H54 (cell line): ENCODE results near the gene ZC3H4.
"Not testable (repeated sequence)": the region's sequence is repeated elsewhere in the genome, so short reads cannot be mapped to it uniquely, and the experiment has no call there.

Source experiments
- DNase-seq: peaks from one replicate; pipeline ENCODE4 v3.0.0; 2011; ENCODE audit warnings: low spot score, mixed read lengths; ENCODE audit not compliant: insufficient read length
- FAIRE-seq: peaks from 3 replicates; lab custom pipeline; 2011; peaks lifted over from hg19 to GRCh38; lab: Jason Lieb, UNC
- POLR2A ChIP-seq: IDR thresholded peaks from 2 replicates; pipeline ENCODE4 v1.6.1; 2011; ENCODE audit warnings: low read depth, mild to moderate bottlenecking, low read length

ZC3H4 gene

GRCh38 chr19:47107953-47108746 is 5.4 kb downstream of the ZC3H4 start:
- TF ChIP-seq POLR2A, result no peak
- FAIRE-seq, result no peak
- DNase-seq, result no peak

- TF ChIP-seq POLR2A, result no peak
- DNase-seq (no peak), FAIRE-seq (no peak)
Measured at GRCh38 chr19:47107202-47107952, 6.2 kb downstream of the ZC3H4 start.

- no peak for TF ChIP-seq POLR2A
- FAIRE-seq, result no peak
- no peak for DNase-seq
Measured at GRCh38 chr19:47106821-47107201, 6.8 kb downstream of the ZC3H4 start.

DNA sequence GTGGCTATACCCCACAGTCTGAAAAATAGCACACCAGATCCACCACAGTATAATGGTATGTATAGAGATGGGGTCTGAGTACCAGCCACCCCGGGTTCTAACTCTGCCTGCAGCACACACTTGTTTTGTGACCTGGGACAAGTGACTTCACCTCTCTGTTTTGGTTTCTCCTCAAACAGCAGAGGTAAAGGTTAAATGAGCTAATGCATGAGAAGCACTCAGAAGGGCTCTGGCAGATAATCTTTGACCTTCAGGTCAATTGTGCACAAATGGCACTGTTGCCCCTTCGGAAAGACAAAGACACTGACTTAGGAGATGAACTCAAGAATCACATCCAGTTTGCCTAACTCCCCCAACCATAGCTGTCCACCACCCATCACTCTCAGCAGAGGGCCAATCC is 7.7 kb downstream of the ZC3H4 start:
- no peak for DNase-seq
- FAIRE-seq, result no peak
- TF ChIP-seq POLR2A, result no peak

GRCh38 chr19:47104680-47105079 is 8.9 kb downstream of the ZC3H4 start:
- no peak for TF ChIP-seq POLR2A
- FAIRE-seq (no peak), DNase-seq (no peak)

DNA sequence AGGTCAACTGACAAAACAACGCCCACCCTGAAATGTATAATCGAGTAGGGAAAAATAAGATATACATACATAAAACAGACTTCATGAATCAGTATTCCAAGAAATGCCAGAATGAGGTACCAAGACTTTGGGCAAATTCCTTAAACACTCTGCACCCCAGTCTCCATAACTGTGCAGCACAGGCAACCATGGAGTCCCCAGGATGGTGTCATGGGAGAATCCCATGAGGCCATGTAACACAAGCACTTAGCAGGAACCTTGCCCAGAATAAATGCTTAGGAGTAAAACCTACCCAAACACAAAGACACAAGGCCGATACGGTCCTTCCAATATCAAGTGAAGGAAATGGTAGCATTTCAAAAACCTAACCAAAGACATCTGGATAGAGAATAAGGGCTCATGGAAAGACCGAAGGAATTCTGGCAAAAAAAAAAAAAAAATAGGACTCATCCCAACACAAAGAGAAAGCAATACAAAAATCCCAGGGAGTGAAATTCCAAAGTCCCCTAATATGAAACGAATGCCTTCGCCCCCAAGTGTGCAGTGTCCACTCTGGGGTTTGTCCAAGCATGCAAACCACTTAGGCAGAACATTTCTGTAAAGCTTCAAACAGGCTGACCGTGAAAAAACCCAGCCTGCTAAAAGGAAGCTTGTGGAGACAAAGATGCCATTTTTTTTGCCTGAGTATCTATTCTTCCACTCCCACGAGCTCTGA is 11.1 kb downstream of the ZC3H4 start:
- TF ChIP-seq POLR2A, result no peak
- no peak for FAIRE-seq
- no peak for DNase-seq

GRCh38 chr19:47101116-47101515 is 12.5 kb downstream of the ZC3H4 start:
- not testable (repeated sequence) for DNase-seq, FAIRE-seq

DNA sequence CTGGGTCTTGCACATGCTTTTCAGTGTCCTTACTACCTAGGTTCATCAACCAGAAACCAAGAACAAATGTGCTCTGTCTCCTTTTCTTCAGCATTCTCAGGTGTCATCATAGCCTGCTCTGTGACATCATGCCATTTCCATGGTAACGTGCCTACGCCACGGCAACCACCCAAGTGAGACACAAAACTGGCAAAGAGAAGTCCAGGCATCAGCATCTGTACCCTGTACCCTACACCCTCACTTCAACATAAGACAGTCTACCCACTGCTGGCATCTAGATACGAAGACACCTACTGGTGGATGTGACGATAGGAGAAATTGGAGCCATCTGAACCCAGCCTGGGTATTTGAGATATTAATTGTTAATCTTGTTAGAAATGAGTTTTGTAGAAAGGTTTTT is 13.3 kb downstream of the ZC3H4 start:
- FAIRE-seq (no peak), DNase-seq (no peak)
- TF ChIP-seq POLR2A, result no peak

DNA sequence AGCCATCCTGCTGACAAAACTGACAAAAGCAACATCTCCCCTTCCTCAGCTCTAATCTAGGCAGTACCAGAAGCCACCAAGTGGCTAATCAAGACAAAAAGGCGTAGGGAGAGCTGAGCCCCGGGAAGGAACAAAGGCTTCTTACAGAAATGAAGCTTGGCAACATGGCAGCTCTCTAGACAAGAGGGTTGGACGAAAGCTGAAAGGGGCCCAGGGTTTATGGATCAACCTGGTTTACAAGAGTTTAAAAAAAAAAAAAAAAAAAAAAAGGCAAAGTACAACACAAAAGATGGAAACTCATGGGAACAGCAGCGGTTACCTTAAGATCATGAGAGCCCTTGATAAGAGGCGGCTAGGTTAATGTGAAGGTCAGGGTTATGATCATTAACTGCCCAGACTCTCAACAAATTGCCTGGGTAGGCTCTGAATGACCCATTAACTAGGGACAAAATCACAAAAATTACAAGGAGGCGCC is 14.0 kb downstream of the ZC3H4 start:
- TF ChIP-seq POLR2A, result no peak
- no peak for FAIRE-seq
- DNase-seq, result no peak

GRCh38 chr19:47098608-47099007 is 15.0 kb downstream of the ZC3H4 start:
- FAIRE-seq (no peak), DNase-seq (no peak)
- no peak for TF ChIP-seq POLR2A

- DNase-seq (no peak), FAIRE-seq (no peak)
- no peak for TF ChIP-seq POLR2A
Measured at GRCh38 chr19:47097396-47098201, 16.0 kb downstream of the ZC3H4 start.

GRCh38 chr19:47096721-47097120 is 16.9 kb downstream of the ZC3H4 start:
- FAIRE-seq (no peak), DNase-seq (no peak)
- no peak for TF ChIP-seq POLR2A

DNA sequence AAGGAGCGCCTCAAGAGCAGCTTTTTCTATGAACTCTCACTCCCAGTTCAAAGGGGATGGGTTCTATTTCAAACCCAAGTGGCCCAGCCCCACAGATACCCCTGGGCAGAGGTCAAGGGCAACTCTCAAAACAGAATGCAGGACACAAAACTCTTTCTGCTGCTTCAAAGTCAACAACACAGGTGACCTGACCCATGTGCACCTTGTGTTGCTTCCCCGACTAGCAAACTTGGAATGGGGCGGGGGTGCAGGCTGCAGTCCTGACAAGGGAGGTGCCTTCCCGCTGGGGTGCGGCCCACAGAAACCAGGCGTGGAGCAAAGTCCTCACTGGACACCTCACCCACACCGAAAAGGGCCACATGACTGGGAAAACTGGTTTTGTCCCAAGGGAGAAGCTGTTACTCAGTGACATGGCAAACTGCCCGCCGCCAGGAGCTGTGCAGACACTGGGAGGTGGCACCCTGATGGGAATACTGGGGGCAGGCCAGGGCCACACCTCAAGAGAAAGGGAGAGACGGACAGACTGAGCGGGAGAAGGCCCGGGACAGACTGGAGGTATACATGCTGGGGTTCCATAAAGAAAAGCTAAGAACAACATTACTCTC is 17.4 kb downstream of the ZC3H4 start:
- no peak for TF ChIP-seq POLR2A
- FAIRE-seq (no peak), DNase-seq (no peak)
